GM23338 (cell line): ENCODE data around the gene RAB11B. TPM values are rescaled to one million over a fixed set of nuclear protein-coding genes. Genes with fewer than 3 reads are reported as not detected.

Experiments used
- ATAC-seq: fragments of 200-7000 bp; cut with Tn5 transposase; 3 replicates; pipeline ENCODE4 v1.9.1; 2020
- DNase-seq: peaks from one replicate; pipeline ENCODE4 v3.0.0-alpha.2; 2015; ENCODE audit warnings: low spot score
- H2AFZ ChIP-seq: fragments of 200-600 bp; sonication (generic); 2 replicates; pipeline ENCODE4 v1.8.0; 2016; ENCODE audit warnings: antibody characterized with exemption, mild to moderate bottlenecking, moderate library complexity
- H3F3A ChIP-seq: fragments of 200-600 bp; sonication (generic); replicated peaks from 2 replicates; pipeline ENCODE4 v1.8.0; 2017; ENCODE audit warnings: antibody characterized with exemption, mixed run types, low read depth
- H3K27ac ChIP-seq: fragments of 200-600 bp; sonication (generic); 2 replicates; pipeline ENCODE4 v1.6.1; 2016; ENCODE audit warnings: low read depth
- H3K27me3 ChIP-seq: fragments of 200-600 bp; sonication (generic); 2 replicates; pipeline ENCODE4 v1.8.0; 2016; ENCODE audit warnings: mild to moderate bottlenecking, mixed run types, moderate library complexity; ENCODE audit not compliant: insufficient read depth
- H3K36me3 ChIP-seq: fragments of 200-600 bp; sonication (generic); 2 replicates; pipeline ENCODE4 v1.8.0; 2016; ENCODE audit warnings: mild to moderate bottlenecking; ENCODE audit not compliant: insufficient read depth
- H3K4me1 ChIP-seq: fragments of 200-600 bp; sonication (generic); 2 replicates; pipeline ENCODE4 v1.8.0; 2016; ENCODE audit warnings: mild to moderate bottlenecking, moderate library complexity; ENCODE audit not compliant: insufficient read depth
- H3K4me2 ChIP-seq: fragments of 200-600 bp; sonication (generic); 2 replicates; pipeline ENCODE4 v1.7.1; 2017; ENCODE audit warnings: mixed run types
- H3K4me3 ChIP-seq: fragments of 200-600 bp; sonication (generic); 2 replicates; pipeline ENCODE4 v1.6.1; 2016; ENCODE audit warnings: mixed run types
- H3K79me2 ChIP-seq: fragments of 200-600 bp; sonication (generic); replicated peaks from 2 replicates; pipeline ENCODE4 v1.8.0; 2017; ENCODE audit warnings: mild to moderate bottlenecking; ENCODE audit not compliant: insufficient read depth
- H3K9me2 ChIP-seq: fragments of 200-600 bp; sonication (generic); 2 replicates; pipeline ENCODE4 v1.8.0; 2017; ENCODE audit not compliant: insufficient read depth
- H4K20me1 ChIP-seq: fragments of 200-600 bp; sonication (generic); replicated peaks from 2 replicates; pipeline ENCODE4 v1.8.0; 2017; ENCODE audit warnings: mild to moderate bottlenecking; ENCODE audit not compliant: insufficient read depth
- H3K27ac Mint-ChIP-seq: 2 replicates; pipeline ENCODE4 v1.8.0; 2020; ENCODE audit warnings: inconsistent platforms, mild to moderate bottlenecking, moderate library complexity, mixed read lengths
- H3K27me3 Mint-ChIP-seq: 3 replicates; pipeline ENCODE4 v1.8.0; 2022; ENCODE audit warnings: low read depth, mild to moderate bottlenecking, moderate library complexity, mixed read lengths, inconsistent platforms; ENCODE audit not compliant: insufficient read depth, poor library complexity
- H3K36me3 Mint-ChIP-seq: 3 replicates; pipeline ENCODE4 v1.8.0; 2021; ENCODE audit warnings: low read depth, mild to moderate bottlenecking, inconsistent platforms, moderate library complexity, mixed read lengths
- H3K4me1 Mint-ChIP-seq: 3 replicates; pipeline ENCODE4 v1.8.0; 2020; ENCODE audit warnings: mild to moderate bottlenecking, inconsistent platforms, mixed read lengths
- H3K4me3 Mint-ChIP-seq: 3 replicates; pipeline ENCODE4 v1.8.0; 2021; ENCODE audit warnings: moderate library complexity, mild to moderate bottlenecking, inconsistent platforms, mixed read lengths
- H3K9me3 Mint-ChIP-seq: 3 replicates; pipeline ENCODE4 v1.8.0; 2020; ENCODE audit warnings: moderate library complexity, mild to moderate bottlenecking, inconsistent platforms, mixed read lengths
- CREB1 ChIP-seq: fragments of 250-450 bp; sonication (Bioruptor Pico); IDR thresholded peaks from 2 replicates; pipeline ENCODE4 v1.5.0; 2020; ENCODE audit warnings: low read depth, mild to moderate bottlenecking, moderate library complexity
- CTCF ChIP-seq, 2 experiments: fragments of 200-600 bp in 1 of 2; sonication (generic) in 1 of 2; conservative IDR thresholded peaks; 2 replicates each; pipeline versions ENCODE4 v1.5.1 to v1.6.1; 2016 to 2017; ENCODE audit warnings: antibody characterized with exemption in 2 of 2, low read depth in 2 of 2, mild to moderate bottlenecking in 2 of 2, moderate library complexity in 1 of 2
- ETS1 ChIP-seq: IDR thresholded peaks from 2 replicates; pipeline ENCODE4 v1.6.1; 2016; ENCODE audit warnings: antibody characterized with exemption
- EZH2 ChIP-seq: fragments of 200-600 bp; sonication (generic); IDR thresholded peaks from one replicate; pipeline ENCODE4 v1.8.0; 2017; ENCODE audit warnings: antibody characterized with exemption, mild to moderate bottlenecking, low read depth; ENCODE audit not compliant: unreplicated experiment
- EZH2phosphoT487 ChIP-seq: fragments of 200-600 bp; sonication (generic); IDR thresholded peaks from one replicate; pipeline ENCODE4 v1.8.1; 2018; ENCODE audit warnings: antibody characterized with exemption; ENCODE audit not compliant: unreplicated experiment
- REST ChIP-seq: IDR thresholded peaks from one replicate; pipeline ENCODE4 v1.6.1; 2018; ENCODE audit warnings: antibody characterized with exemption; ENCODE audit not compliant: unreplicated experiment
- STAT1 ChIP-seq: IDR thresholded peaks from one replicate; pipeline ENCODE4 v1.6.1; 2016; ENCODE audit warnings: antibody characterized with exemption; ENCODE audit not compliant: unreplicated experiment
- ZNF114 ChIP-seq: fragments of 250-450 bp; sonication (Bioruptor Pico); IDR thresholded peaks from 2 replicates; pipeline ENCODE4 v1.5.0; 2020; ENCODE audit warnings: mild to moderate bottlenecking, moderate library complexity
- ZNF331 ChIP-seq: fragments of 250-450 bp; sonication (Bioruptor Pico); IDR thresholded peaks from 2 replicates; pipeline ENCODE4 v1.5.0; 2020; ENCODE audit warnings: low read depth, mild to moderate bottlenecking, moderate library complexity
- ZNF462 ChIP-seq: fragments of 250-450 bp; sonication (Bioruptor Pico); IDR thresholded peaks from 2 replicates; pipeline ENCODE4 v1.5.0; 2020; ENCODE audit warnings: mild to moderate bottlenecking, moderate library complexity
- polyA plus RNA-seq: library from polyadenylated mRNA; unstranded; fragments of >200 nt; fragmentation: Nextera tagmentation; extraction: Ambion mirVana; gene quantifications from 2 replicates; pipeline ENCODE4 v1.2.1, GENCODE V29; 2016
- total RNA-seq: library from RNA; depleted of rRNA; stranded (reverse); fragments of >200 nt; shearing (Covaris generic); gene quantifications from 2 replicates; pipeline ENCODE4 v1.2.3, GENCODE V29; 2014

Gene RAB11B
- total and polyA plus RNA-seq, 2 experiments from 2014 or later, result 66.0 to 79.6 TPM

GRCh38 chr19:8438236-8438635 is 48.1 kb downstream of the RAB11B start:
- TF ChIP-seq EZH2phosphoT487 (no peak), REST (no peak), ZNF114 (no peak), CREB1 (no peak), EZH2 (no peak), ZNF462 (CRISPR knock-in tag) (no peak), ETS1 (no peak), STAT1 (no peak), ZNF331 (CRISPR knock-in tag) (no peak), CTCF (conservative IDR thresholded peaks at IDR 0.05; ENCODE audit: low read depth in 2 of 2) (no peak)
- Histone ChIP-seq H3K79me2 (no peaks in the 10 kb centered on the region), H3K4me1 (peaks cover 8% of the 10 kb centered on the region; the same call in 1 of the 2 replicates), H4K20me1 (no peaks in the 10 kb centered on the region), H3K4me2 (no peak overlapping the region), H2AFZ (no peak overlapping the region), H3K4me3 (no peak overlapping the region), H3K27ac (no peak overlapping the region), H3K9me2 (no peaks in the 10 kb centered on the region), H3K36me3 (no peaks in the 10 kb centered on the region; the same call in 1 of the 2 replicates), H3K27me3 (no peaks in the 10 kb centered on the region), H3F3A (peaks cover 14% of the 10 kb centered on the region)
- no peak for DNase-seq
- H3K36me3 Mint-ChIP-seq, result peaks cover 3% of the 10 kb centered on the region; the same call in 1 of the 3 replicates
- H3K9me3 Mint-ChIP-seq, result no peaks in the 10 kb centered on the region
- peaks cover 11% of the 10 kb centered on the region for H3K4me1 Mint-ChIP-seq
- H3K27ac Mint-ChIP-seq, result peak overlapping the region; percentile 42
- H3K4me3 Mint-ChIP-seq, result no peak overlapping the region
- no peaks in the 10 kb centered on the region for H3K27me3 Mint-ChIP-seq
- no peak for ATAC-seq
